Measurements from ENCODE around the gene SCN3A. TPM values are rescaled to one million over a fixed set of nuclear protein-coding genes. Genes with fewer than 3 reads are reported as not detected.

SCN3A gene
- total and polyA plus RNA-seq, 9 of the 15 experiments (the other 6 are each of a cell fraction or from before 2014, with no cell fraction given): not detected

- DNase-seq (ENCODE audit: extremely low read depth in 1 of 4, low spot score in 3 of 4) (no peak), FAIRE-seq (no peak), ATAC-seq (no peak)
- H3K9ac ChIP-seq (ENCODE audit: insufficient read depth in 1 of 2, low read depth in 2 of 2, low read length in 2 of 2): no peak overlapping the region
- in situ Hi-C loops (cut with MboI): no loop called here
- H3K9me3 ChIP-seq (replicated peaks; ENCODE audit: control insufficient read depth, insufficient read depth, low read depth, low read length): no peaks in the 10 kb centered on the region
- no peaks in the 10 kb centered on the region for H3K27me3 ChIP-seq (ENCODE audit: control insufficient read depth in 2 of 2, insufficient read depth in 2 of 2, low read length in 2 of 2)
- BruUV-seq (replicated peaks): no TSS peak
- no peaks in the 10 kb centered on the region for H3K4me1 ChIP-seq (replicated peaks in 1 of 2; ENCODE audit: control insufficient read depth in 2 of 2, insufficient read depth in 2 of 2, low read length in 2 of 2)
- WGBS (ENCODE audit: insufficient coverage, low coverage, missing lambda C conversion rate): 0% methylated on average over 1 of the region's 1 CpG
- intact Hi-C loops (cut with micrococcal nuclease): no loop called here
- no peaks in the 10 kb centered on the region for H3K9me1 ChIP-seq (ENCODE audit: control insufficient read depth, insufficient read depth, low read length)
- no peaks in the 10 kb centered on the region for H4K20me1 ChIP-seq (replicated peaks; ENCODE audit: control insufficient read depth, insufficient read depth, low read length)
- H3K4me2 ChIP-seq (ENCODE audit: insufficient read depth, low read length): no peak overlapping the region
- POLR2A ChIA-PET: no interaction called here
- CTCF ChIA-PET (ENCODE audit: low intra/inter-chr PET ratio): no interaction called here
- H3K79me2 ChIP-seq (ENCODE audit: control insufficient read depth, insufficient read depth, low read length): no peaks in the 10 kb centered on the region
- H3K4me3 ChIP-seq: no peak overlapping the region
- H2AFZ ChIP-seq (ENCODE audit: low read depth, low read length): no peak overlapping the region
- no peak overlapping the region for H3K27ac ChIP-seq (ENCODE audit: extremely low read depth, low read depth, low read length)
- H3K36me3 ChIP-seq (ENCODE audit: control insufficient read depth, insufficient read depth, low read length): no peaks in the 10 kb centered on the region
- TF ChIP-seq ELF2 (CRISPR knock-in tag; IDR thresholded peaks at IDR 0.05) (no peak), ZNF140 (CRISPR knock-in tag; IDR thresholded peaks at IDR 0.05) (no peak), ERF (CRISPR knock-in tag; IDR thresholded peaks at IDR 0.05) (no peak), TEAD1 (CRISPR knock-in tag; IDR thresholded peaks at IDR 0.05) (no peak), NCOA6 (IDR thresholded peaks at IDR 0.05) (no peak), MGA (IDR thresholded peaks at IDR 0.05) (no peak), E2F5 (CRISPR knock-in tag; IDR thresholded peaks at IDR 0.05) (no peak), DLX4 (CRISPR knock-in tag; IDR thresholded peaks at IDR 0.05) (no peak), ZNF436 (CRISPR knock-in tag; IDR thresholded peaks at IDR 0.05) (no peak), ZNF551 (CRISPR knock-in tag; IDR thresholded peaks at IDR 0.05) (no peak), ZNF316 (IDR thresholded peaks at IDR 0.05) (no peak), ZNF77 (CRISPR knock-in tag; IDR thresholded peaks at IDR 0.05) (no peak), MCM5 (IDR thresholded peaks at IDR 0.05; ENCODE audit: low read depth) (no peak)
These were observed 10.2 kb upstream of the SCN3A start for GRCh38 chr2:165214093-165214492.
